Endodermal cell (in vitro differentiated cells): ENCODE measurements around the gene ERCC6. TPM values are rescaled to one million over a fixed set of nuclear protein-coding genes. Genes with fewer than 3 reads are reported as not detected.

Experiments used
- DNase-seq: peaks from one replicate; pipeline ENCODE4 v3.0.0-alpha.2; 2017
- H3K27ac ChIP-seq: 2 replicates; pipeline ENCODE4 v1.5.1; 2013; ENCODE audit warnings: mild to moderate bottlenecking, low read depth, low read length, moderate library complexity
- H3K27me3 ChIP-seq: 2 replicates; pipeline ENCODE4 v1.6.1; 2013; ENCODE audit warnings: mild to moderate bottlenecking, low read length, moderate library complexity; ENCODE audit not compliant: insufficient read depth, control insufficient read depth, poor library complexity, severe bottlenecking
- H3K36me3 ChIP-seq: 2 replicates; pipeline ENCODE4 v1.7.0; 2013; ENCODE audit warnings: mild to moderate bottlenecking, low read length, moderate library complexity; ENCODE audit not compliant: control insufficient read depth, insufficient read depth
- H3K4me1 ChIP-seq: one replicate; pipeline ENCODE4 v1.7.0; 2013; ENCODE audit warnings: low read length; ENCODE audit not compliant: control insufficient read depth, insufficient read depth
- H3K4me3 ChIP-seq: 2 replicates; pipeline ENCODE4 v1.5.1; 2013; ENCODE audit warnings: mild to moderate bottlenecking, low read length, moderate library complexity
- H3K9ac ChIP-seq: 2 replicates; pipeline ENCODE4 v1.6.1; 2013; ENCODE audit warnings: mild to moderate bottlenecking, low read length, moderate library complexity; ENCODE audit not compliant: poor library complexity, severe bottlenecking; ENCODE audit errors: extremely low read depth
- H3K9me3 ChIP-seq: 2 replicates; pipeline ENCODE4 v1.6.1; 2013; ENCODE audit warnings: mild to moderate bottlenecking, low read length, moderate library complexity; ENCODE audit not compliant: control insufficient read depth
- H3K27ac Mint-ChIP-seq: 2 replicates; pipeline ENCODE4 v1.8.0; 2020; ENCODE audit warnings: mixed read lengths
- H3K27me3 Mint-ChIP-seq: 2 replicates; pipeline ENCODE4 v1.8.0; 2021; ENCODE audit warnings: mild to moderate bottlenecking, mixed read lengths; ENCODE audit not compliant: insufficient read depth
- H3K36me3 Mint-ChIP-seq: 2 replicates; pipeline ENCODE4 v1.8.0; 2020; ENCODE audit warnings: low read depth, mixed read lengths
- H3K4me1 Mint-ChIP-seq: 2 replicates; pipeline ENCODE4 v1.8.0; 2020; ENCODE audit warnings: mixed read lengths
- H3K4me3 Mint-ChIP-seq: 2 replicates; pipeline ENCODE4 v1.8.0; 2020; ENCODE audit warnings: mild to moderate bottlenecking, moderate library complexity, mixed read lengths
- H3K9me3 Mint-ChIP-seq: 2 replicates; pipeline ENCODE4 v1.8.0; 2020; ENCODE audit warnings: mild to moderate bottlenecking, mixed read lengths
- CTCF ChIP-seq: fragments of 200-600 bp; sonication (generic); conservative IDR thresholded peaks from 2 replicates; pipeline ENCODE4 v1.5.0; 2021; ENCODE audit warnings: antibody characterized with exemption, mild to moderate bottlenecking
- WGBS, 2 experiments: methylation state at CpG; one replicate each; pipeline versions ENCODE4 v1.1.5 to v1.1.7; 2013; ENCODE audit warnings: missing lambda C conversion rate in 2 of 2, mixed read lengths in 1 of 2; ENCODE audit not compliant: insufficient coverage in 1 of 2, insufficient read length in 1 of 2; 5-methylcytosine and 5-hydroxymethylcytosine counted together
- total RNA-seq, 2 donors: library from RNA; stranded (reverse); fragmentation: NEBNext Ultra II Directional in 1 of 2; extraction: Animal tissue kit (Norgen Biotek cat#: 25700) in 1 of 2; gene quantifications; 2 replicates in 1 of 2; 3 replicates in 1 of 2; pipeline ENCODE4 v1.2.1, GENCODE V29; 2021

ERCC6 gene
- total RNA-seq, 2 donors from 2014 or later = 18.8 to 19.5 TPM

GRCh38 chr10:49579621-49580020 lies 40.7 kb upstream of the ERCC6 start:
- Histone ChIP-seq H3K27ac (no peak overlapping the region), H3K9me3 (no peaks in the 10 kb centered on the region), H3K36me3 (no peaks in the 10 kb centered on the region), H3K27me3 (no peaks in the 10 kb centered on the region), H3K9ac (no peak overlapping the region), H3K4me1 (no peaks in the 10 kb centered on the region), H3K4me3 (no peak overlapping the region)
- H3K27me3 Mint-ChIP-seq = no peaks in the 10 kb centered on the region
- no peak for TF ChIP-seq CTCF
- no peak overlapping the region for H3K4me3 Mint-ChIP-seq
- no peak overlapping the region for H3K27ac Mint-ChIP-seq
- no peaks in the 10 kb centered on the region for H3K9me3 Mint-ChIP-seq
- H3K4me1 Mint-ChIP-seq = no peaks in the 10 kb centered on the region
- 67 to 89% methylated on average over 1 to 2 of the region's 2 CpGs for WGBS, 2 experiments
- DNase-seq = no peak
- no peaks in the 10 kb centered on the region for H3K36me3 Mint-ChIP-seq

- no peaks in the 10 kb centered on the region for H3K27me3 ChIP-seq
- Mint-ChIP-seq H3K9me3 (no peaks in the 10 kb centered on the region), H3K4me3 (no peak overlapping the region), H3K27me3 (no peaks in the 10 kb centered on the region), H3K4me1 (no peaks in the 10 kb centered on the region), H3K36me3 (no peaks in the 10 kb centered on the region), H3K27ac (no peak overlapping the region)
- H3K4me3 ChIP-seq = no peak overlapping the region
- no peaks in the 10 kb centered on the region for H3K9me3 ChIP-seq
- WGBS, 2 experiments = 86 to 90% methylated on average over 2 to 3 of the region's 3 CpGs
- no peak overlapping the region for H3K9ac ChIP-seq
- H3K27ac ChIP-seq = no peak overlapping the region
- H3K36me3 ChIP-seq = no peaks in the 10 kb centered on the region
- TF ChIP-seq CTCF = no peak
- no peaks in the 10 kb centered on the region for H3K4me1 ChIP-seq
- no peak for DNase-seq
Measured at GRCh38 chr10:49578392-49578791, 39.5 kb upstream of the ERCC6 start.

GRCh38 chr10:49577182-49577925 lies 38.4 kb upstream of the ERCC6 start:
- 82% methylated on average over 1 of the region's 2 CpGs; no CpG with 5 or more reads in 1 of the 2 experiments for WGBS, 2 experiments
- no peak for DNase-seq
- TF ChIP-seq CTCF = no peak

More at GRCh38 chr10:49577182-49577925, 38.4 kb upstream of the ERCC6 start:
- H3K27ac ChIP-seq = no peak overlapping the region
- H3K27me3 ChIP-seq = no peaks in the 10 kb centered on the region
- H3K36me3 ChIP-seq = no peaks in the 10 kb centered on the region
- no peaks in the 10 kb centered on the region for H3K9me3 ChIP-seq
- no peak overlapping the region for H3K9ac ChIP-seq
- no peak overlapping the region for H3K4me3 ChIP-seq
- no peaks in the 10 kb centered on the region for H3K4me1 Mint-ChIP-seq
- H3K9me3 Mint-ChIP-seq = no peaks in the 10 kb centered on the region
- no peaks in the 10 kb centered on the region for H3K36me3 Mint-ChIP-seq
- H3K4me3 Mint-ChIP-seq = no peak overlapping the region
- H3K27me3 Mint-ChIP-seq = no peaks in the 10 kb centered on the region
- no peaks in the 10 kb centered on the region for H3K4me1 ChIP-seq
- H3K27ac Mint-ChIP-seq = no peak overlapping the region
